ENCODE measurements around the gene NUP210L.
"Not testable (repeated sequence)": the region's sequence is repeated elsewhere in the genome, so short reads cannot be mapped to it uniquely, and the experiment has no call there.

Gene NUP210L

DNA sequence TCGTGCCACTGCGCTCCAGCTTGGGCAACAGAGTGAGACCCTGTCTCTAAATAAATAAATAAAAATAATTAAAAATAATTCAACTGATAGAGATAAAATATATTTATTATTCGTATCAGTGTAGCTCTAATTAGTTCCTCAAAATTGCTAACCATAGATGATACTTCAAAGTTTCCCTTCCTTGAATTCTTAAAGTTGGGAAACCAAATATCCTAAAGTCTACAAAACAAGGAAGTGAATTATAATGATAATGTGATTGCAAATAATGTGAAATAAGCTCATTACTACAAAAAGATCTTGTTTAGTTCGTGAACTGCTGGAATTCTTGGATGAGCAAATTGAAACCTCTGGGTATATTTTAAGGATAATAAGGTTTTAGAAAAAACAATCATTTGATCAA lies 60.5 kb downstream of the NUP210L start:
- no peak for DNase-seq (ENCODE audit: extremely low read depth, low read depth)
- TF ChIP-seq, protein P1, sequence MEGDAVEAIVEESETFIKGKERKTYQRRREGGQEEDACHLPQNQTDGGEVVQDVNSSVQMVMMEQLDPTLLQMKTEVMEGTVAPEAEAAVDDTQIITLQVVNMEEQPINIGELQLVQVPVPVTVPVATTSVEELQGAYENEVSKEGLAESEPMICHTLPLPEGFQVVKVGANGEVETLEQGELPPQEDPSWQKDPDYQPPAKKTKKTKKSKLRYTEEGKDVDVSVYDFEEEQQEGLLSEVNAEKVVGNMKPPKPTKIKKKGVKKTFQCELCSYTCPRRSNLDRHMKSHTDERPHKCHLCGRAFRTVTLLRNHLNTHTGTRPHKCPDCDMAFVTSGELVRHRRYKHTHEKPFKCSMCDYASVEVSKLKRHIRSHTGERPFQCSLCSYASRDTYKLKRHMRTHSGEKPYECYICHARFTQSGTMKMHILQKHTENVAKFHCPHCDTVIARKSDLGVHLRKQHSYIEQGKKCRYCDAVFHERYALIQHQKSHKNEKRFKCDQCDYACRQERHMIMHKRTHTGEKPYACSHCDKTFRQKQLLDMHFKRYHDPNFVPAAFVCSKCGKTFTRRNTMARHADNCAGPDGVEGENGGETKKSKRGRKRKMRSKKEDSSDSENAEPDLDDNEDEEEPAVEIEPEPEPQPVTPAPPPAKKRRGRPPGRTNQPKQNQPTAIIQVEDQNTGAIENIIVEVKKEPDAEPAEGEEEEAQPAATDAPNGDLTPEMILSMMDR (IDR thresholded peaks at IDR 0.05; ENCODE audit: low read depth, low read length): no peak

DNA sequence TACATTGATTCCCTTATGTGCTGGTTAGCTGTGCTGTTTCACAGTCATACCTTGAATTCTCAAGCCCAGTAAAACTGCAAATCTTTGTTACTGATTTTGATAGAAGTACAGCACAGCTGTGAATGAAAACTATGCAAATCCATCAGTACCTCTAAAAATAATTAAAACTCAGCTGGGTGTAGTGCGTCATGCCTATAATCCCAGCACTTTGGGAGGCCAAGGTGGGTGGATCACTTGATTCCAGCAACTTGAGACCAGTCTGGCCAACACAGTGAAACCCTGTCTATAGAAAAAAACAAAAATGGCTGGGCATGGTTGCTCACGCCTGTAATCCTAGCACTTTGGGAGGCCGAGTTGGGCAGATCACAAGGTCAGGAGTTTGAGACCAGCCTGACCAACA lies 61.2 kb downstream of the NUP210L start:
- TF ChIP-seq, protein P1 (IDR thresholded peaks at IDR 0.05; ENCODE audit: low read depth, low read length): no peak
- DNase-seq (ENCODE audit: extremely low read depth, low read depth): no peak

DNA sequence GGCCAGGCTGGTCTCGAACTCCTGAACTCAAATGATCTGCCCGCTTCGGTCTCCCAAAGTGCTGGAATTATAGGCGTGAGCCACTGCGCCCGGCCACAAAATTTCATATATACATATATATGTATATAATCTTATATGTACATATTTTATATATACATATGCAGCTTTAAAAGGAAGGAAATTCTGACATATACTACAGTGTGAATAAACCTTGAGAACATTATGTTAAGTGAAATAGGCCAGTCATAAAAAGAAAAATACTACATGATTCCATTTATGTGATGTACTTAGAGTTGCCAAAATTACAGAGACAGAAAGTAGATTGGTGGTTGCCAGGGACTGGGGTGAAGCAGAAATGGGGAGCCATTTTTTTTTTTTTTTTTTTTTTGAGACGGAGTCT lies 63.2 kb downstream of the NUP210L start:
- TF ChIP-seq, protein P1 (IDR thresholded peaks at IDR 0.05; ENCODE audit: low read depth, low read length): no peak

DNA sequence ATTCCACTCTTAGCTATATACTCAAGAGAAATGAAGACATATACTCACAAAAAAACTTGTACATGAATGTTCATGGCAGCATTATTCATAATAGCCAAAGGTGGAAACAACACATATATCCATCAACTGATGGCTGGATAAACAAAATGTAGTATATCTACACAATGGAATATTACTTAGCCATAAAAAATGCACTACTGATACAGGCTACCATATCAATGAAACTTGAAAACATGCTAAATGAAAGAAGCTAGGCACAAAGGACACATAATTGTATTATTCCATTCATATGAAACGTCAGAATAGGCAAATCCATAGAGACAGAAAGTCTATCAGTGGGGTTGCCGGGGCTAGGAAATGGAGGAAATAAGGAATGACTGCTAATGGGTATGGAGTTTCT lies 67.3 kb downstream of the NUP210L start:
- no peak for DNase-seq (ENCODE audit: extremely low read depth, low read depth)
- TF ChIP-seq, protein P1 (IDR thresholded peaks at IDR 0.05; ENCODE audit: low read depth, low read length): no peak

More for the DNA sequence above, 63.2 kb downstream of the NUP210L start:
- DNase-seq (ENCODE audit: extremely low read depth, low read depth): no peak

DNA sequence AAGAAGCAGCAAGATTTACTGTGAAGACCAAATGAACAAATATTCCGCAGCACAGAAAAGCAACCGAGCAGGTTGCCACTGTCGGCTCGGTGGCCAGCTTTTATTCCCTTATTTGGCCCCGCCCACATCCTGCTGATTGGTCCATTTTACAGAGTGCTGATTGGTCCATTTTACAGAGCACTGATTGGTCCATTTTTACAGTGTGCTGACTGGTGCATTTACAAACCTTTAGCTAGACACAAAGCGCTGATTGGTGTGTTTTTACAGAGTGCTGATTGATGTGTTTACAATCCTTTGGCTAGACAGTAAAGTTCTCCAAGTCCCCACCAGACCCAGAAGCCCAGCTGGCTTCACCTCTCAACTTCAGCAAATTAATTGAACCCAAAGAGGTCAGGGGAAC lies 71.8 kb downstream of the NUP210L start:
- not testable (repeated sequence) for DNase-seq (ENCODE audit: extremely low read depth, low read depth)

DNA sequence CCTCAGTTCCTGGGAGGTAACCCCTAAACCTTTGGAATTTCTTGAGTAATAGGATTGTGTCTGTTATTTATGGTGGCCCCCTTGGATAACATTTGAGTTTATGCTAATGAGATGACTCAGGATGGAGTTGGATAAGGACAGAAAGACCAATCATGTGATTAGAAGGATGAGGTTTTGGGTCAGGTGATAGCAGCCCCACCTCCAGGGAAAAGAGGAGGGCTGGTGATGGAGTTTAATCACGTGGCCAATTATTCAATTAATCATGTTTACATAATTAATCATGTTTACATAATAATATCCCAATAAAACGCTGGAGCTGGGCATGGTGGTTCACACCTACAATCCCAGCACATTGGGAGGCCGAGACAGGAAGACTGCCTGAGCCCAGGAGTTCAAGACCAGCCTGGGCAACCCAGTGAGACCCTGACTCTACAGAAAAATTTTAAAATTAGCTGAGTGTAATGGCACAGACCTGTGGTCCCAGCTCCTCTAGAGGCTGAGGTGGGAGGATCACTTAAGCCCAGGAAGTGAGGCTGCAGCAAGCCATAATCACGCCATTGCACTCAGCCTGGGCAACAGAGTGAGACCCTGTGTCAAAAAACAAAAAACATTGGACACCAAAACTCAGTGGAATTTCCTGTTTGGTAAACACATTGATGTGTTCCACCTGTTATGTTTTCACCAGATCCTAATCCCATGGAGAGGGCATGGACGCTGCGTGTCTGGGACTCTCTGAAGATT lies 73.3 kb downstream of the NUP210L start:
- no peak for DNase-seq (ENCODE audit: extremely low read depth, low read depth)
- TF ChIP-seq, protein P1 (IDR thresholded peaks at IDR 0.05; ENCODE audit: low read depth, low read length): no peak

DNA sequence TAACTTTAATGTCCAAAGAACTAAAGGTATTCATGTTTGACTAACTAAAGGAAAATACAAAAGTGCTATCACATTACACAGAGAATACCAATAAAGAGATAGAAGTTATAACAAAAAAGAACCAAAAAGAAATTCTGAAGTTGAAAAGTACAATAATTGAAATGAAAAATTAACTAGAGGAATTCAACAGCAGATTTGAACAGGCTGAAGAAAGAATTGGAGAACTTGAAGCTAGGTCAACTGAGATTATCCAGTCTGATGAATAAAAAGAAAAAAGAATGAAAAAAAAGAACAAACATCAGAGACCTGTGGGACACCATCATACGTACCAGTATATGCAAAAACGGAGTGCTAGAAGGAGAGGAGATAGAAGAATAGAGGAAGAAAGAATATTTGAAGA lies 78.5 kb downstream of the NUP210L start:
- TF ChIP-seq, protein P1 (IDR thresholded peaks at IDR 0.05; ENCODE audit: low read depth, low read length): no peak
- no peak for DNase-seq (ENCODE audit: extremely low read depth, low read depth)

DNA sequence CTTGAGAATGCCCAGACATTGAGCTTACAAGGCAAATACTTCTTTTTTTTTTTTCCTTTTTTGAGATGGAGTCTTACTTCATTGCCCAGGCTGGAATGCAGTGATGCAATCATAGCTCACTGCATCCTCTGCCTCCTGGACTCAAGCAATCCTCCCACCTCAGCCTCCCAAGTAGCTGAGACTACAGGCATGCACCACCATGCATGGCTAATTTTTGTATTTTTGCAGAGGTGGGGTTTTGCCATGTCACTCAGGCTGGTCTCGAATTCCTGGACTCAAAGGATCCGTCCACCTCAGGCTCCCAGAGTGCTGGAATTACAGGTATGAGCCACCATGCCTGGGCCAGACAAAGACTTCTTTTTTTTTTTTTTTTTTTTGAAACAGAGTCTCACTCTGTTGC lies 79.1 kb downstream of the NUP210L start:
- TF ChIP-seq, protein P1 (IDR thresholded peaks at IDR 0.05; ENCODE audit: low read depth, low read length): no peak
- DNase-seq (ENCODE audit: extremely low read depth, low read depth): no peak

Data from AG09319 (cell line).